GM12878 (cell line): ENCODE data around the gene RRAGD. TPM values are rescaled to one million over a fixed set of nuclear protein-coding genes. Genes with fewer than 3 reads are reported as not detected.

Experiments
- ATAC-seq: fragments of 200-7000 bp; cut with Tn5 transposase; 3 replicates; pipeline ENCODE4 v1.9.1; 2020; ENCODE audit warnings: mild to moderate bottlenecking, moderate library complexity
- BruUV-seq: library from RNA; stranded (reverse); fragments of 400-500 nt; replicated peaks from 2 replicates; lab custom pipeline; 2021; lab: Mats Ljungman, UMichigan
- CTCF ChIA-PET: fragments of 300-600 bp; sonication (Branson Sonifier 250); formaldehyde crosslinking; extraction: SDS; loops from one replicate; lab custom pipeline; 2021; ENCODE audit warnings: inconsistent platforms; lab: Yijun Ruan, JAX
- POLR2A ChIA-PET: fragments of 350-600 bp; formaldehyde crosslinking; extraction: SDS; loops from one replicate; lab custom pipeline; 2021; ENCODE audit warnings: inconsistent platforms; lab: Charles Lee
- RAD21 ChIA-PET: fragments of 300-600 bp; sonication (Branson Sonifier 250); formaldehyde crosslinking; loops from one replicate; lab custom pipeline; 2023; ENCODE audit warnings: antibody characterized with exemption; ENCODE audit not compliant: unreplicated experiment; lab: Charles Lee
- SMC1A ChIA-PET: fragments of 300-600 bp; sonication (Branson Sonifier 250); formaldehyde crosslinking; loops from one replicate; lab custom pipeline; 2023; ENCODE audit not compliant: unreplicated experiment, uncharacterized antibody; lab: Charles Lee
- DNase-seq: peaks from one replicate; pipeline ENCODE4 v3.0.0-alpha.2; 2011; ENCODE audit warnings: low read depth, low spot score
- FAIRE-seq: peaks from 3 replicates; lab custom pipeline; 2011; peaks lifted over from hg19 to GRCh38; lab: Jason Lieb, UNC
- H2AFZ ChIP-seq: 2 replicates; pipeline ENCODE4 v1.6.0; 2011; ENCODE audit warnings: low read depth, low read length, control low read depth; ENCODE audit not compliant: control insufficient read depth
- H3K27ac ChIP-seq: 2 replicates; pipeline ENCODE4 v1.5.1; 2011; ENCODE audit warnings: control low read depth; ENCODE audit not compliant: control insufficient read depth, insufficient read depth
- H3K27me3 ChIP-seq, 2 experiments: replicated peaks in 1 of 2; 2 replicates each; pipeline versions ENCODE4 v1.6.0 to v1.6.1; 2011; ENCODE audit warnings: low read length in 1 of 2; ENCODE audit not compliant: control insufficient read depth in 2 of 2, insufficient read depth in 2 of 2
- H3K36me3 ChIP-seq, 2 experiments: 2 replicates each; pipeline ENCODE4 v1.5.1; 2011; ENCODE audit warnings: low read length in 1 of 2; ENCODE audit not compliant: control insufficient read depth in 2 of 2, insufficient read depth in 2 of 2
- H3K4me1 ChIP-seq: 2 replicates; pipeline ENCODE4 v1.6.1; 2011; ENCODE audit warnings: mild to moderate bottlenecking, low read length, moderate library complexity, mixed read lengths; ENCODE audit not compliant: control insufficient read depth, insufficient read depth
- H3K4me2 ChIP-seq: 2 replicates; pipeline ENCODE4 v1.6.0; 2011; ENCODE audit warnings: control low read depth; ENCODE audit not compliant: control insufficient read depth, insufficient read depth
- H3K4me3 ChIP-seq: fragments of 200-600 bp; sonication (generic); 2 replicates; pipeline ENCODE4 v1.5.1; 2016
- H3K79me2 ChIP-seq: 2 replicates; pipeline ENCODE4 v1.6.0; 2011; ENCODE audit warnings: low read length; ENCODE audit not compliant: control insufficient read depth, insufficient read depth
- H3K9ac ChIP-seq: 2 replicates; pipeline ENCODE4 v1.8.0; 2011; ENCODE audit warnings: low read length, control low read depth, mixed read lengths; ENCODE audit not compliant: control insufficient read depth, insufficient read depth
- H3K9me3 ChIP-seq: replicated peaks from 3 replicates; pipeline ENCODE4 v1.5.1; 2011; ENCODE audit warnings: mild to moderate bottlenecking, low read length; ENCODE audit not compliant: control insufficient read depth, insufficient read depth
- H4K20me1 ChIP-seq: 2 replicates; pipeline ENCODE4 v1.6.0; 2011; ENCODE audit not compliant: control insufficient read depth, insufficient read depth
- HDGF ChIP-seq: fragments of 450-650 bp; IDR thresholded peaks from 2 replicates; pipeline ENCODE4 v1.6.1; 2016; ENCODE audit warnings: antibody characterized with exemption
- LARP7 ChIP-seq: fragments of 450-650 bp; IDR thresholded peaks from 2 replicates; pipeline ENCODE4 v1.6.1; 2017; ENCODE audit warnings: mild to moderate bottlenecking
- NR2C2 ChIP-seq: IDR thresholded peaks from 2 replicates; pipeline ENCODE4 v1.6.1; 2011; ENCODE audit warnings: borderline replicate concordance, low read depth; ENCODE audit not compliant: control insufficient read depth, insufficient read length
- TBL1XR1 ChIP-seq: IDR thresholded peaks from 2 replicates; pipeline ENCODE4 v1.6.1; 2012; ENCODE audit warnings: low read depth, low read length, improper control_type of control experiment
- USF1 ChIP-seq: IDR thresholded peaks from 2 replicates; pipeline ENCODE4 v1.6.1; 2011; ENCODE audit warnings: borderline replicate concordance, low read depth, mild to moderate bottlenecking, moderate library complexity, mixed read lengths, low read length; ENCODE audit not compliant: insufficient read depth; ENCODE audit errors: extremely low read length
- ZNF384 ChIP-seq: IDR thresholded peaks from 2 replicates; pipeline ENCODE4 v1.6.1; 2012; ENCODE audit warnings: low read depth, mild to moderate bottlenecking, low read length, improper control_type of control experiment, borderline replicate concordance
- ZZZ3 ChIP-seq: IDR thresholded peaks from 2 replicates; pipeline ENCODE4 v1.6.1; 2011; ENCODE audit warnings: low read depth; ENCODE audit not compliant: control insufficient read depth, insufficient read length
- WGBS: methylation state at CpG from one replicate; pipeline ENCODE4 v1.1.6; 2016; ENCODE audit warnings: low lambda C conversion rate; ENCODE audit not compliant: insufficient replicate concordance, insufficient coverage; ENCODE audit errors: missing lambda C conversion rate; 5-methylcytosine and 5-hydroxymethylcytosine counted together
- in situ Hi-C: fragments of 300-500 bp; cut with MboI; formaldehyde crosslinking; loops from 9 replicates; pipeline ENCODE4 v1.14.3; 2018; ENCODE audit warnings: mixed read lengths
- intact Hi-C: fragments of 100-400 bp; cut with micrococcal nuclease; formaldehyde crosslinking; loops from one replicate; pipeline ENCODE4 v1.14.2; 2022; ENCODE audit not compliant: unreplicated experiment
- polyA plus RNA-seq, 11 experiments: library from polyadenylated mRNA; depleted of rRNA in 4 of 11; unstranded in 6 of 11; stranded (reverse) in 5 of 11; fragments of >200 nt; fragmentation: Nextera tagmentation in 4 of 11; fragmentation: Illumina TruSeq in 1 of 11; extraction: Ambion mirVana in 4 of 11; extraction: Trizol in 1 of 11; gene quantifications; 1 replicate in 1 of 11; 2 replicates in 10 of 11; pipeline versions ENCODE4 v1.2.1 to v1.2.3, GENCODE V29; 2011 to 2016; ENCODE audit warnings: inconsistent platforms in 2 of 11, missing spikeins in 2 of 11, low read depth in 1 of 11
- total RNA-seq, 4 experiments: library from RNA; depleted of rRNA in 3 of 4; stranded (reverse); fragments of >200 nt in 3 of 4; fragmentation: Illumina TruSeq in 1 of 4; extraction: Trizol in 1 of 4; gene quantifications; 2 replicates each; pipeline versions ENCODE4 v1.2.1 to v1.2.3, GENCODE V29; 2013 to 2021

The RRAGD gene
- total and polyA plus RNA-seq, 10 of the 15 experiments (the other 5 are each of a cell fraction or from before 2014, with no cell fraction given) = 4.6 to 17.4 (median 8.5) TPM

GRCh38 chr6:89356642-89357170 is 55.4 kb downstream of the RRAGD start:
- ATAC-seq (no peak), FAIRE-seq (no peak), DNase-seq (no peak)
- BruUV-seq = no TSS peak
- peak overlapping the region; percentile 74 for H3K9ac ChIP-seq
- ChIA-PET RAD21 (interaction anchor here (1.0 to 12.7 kb wide), 8 partner anchors 8 to 374 kb away, joined by 3 to 187 read pairs (median 13); partner anchors contain the start of genes PM20D2 and PNRC1), CTCF (interaction anchor here (1.1 to 17.0 kb wide), 11 partner anchors 8 to 473 kb away, joined by 3 to 260 read pairs (median 4); partner anchors contain the start of genes CASP8AP2 and PM20D2), SMC1A (interaction anchor here (0.5 to 12.6 kb wide), 16 partner anchors 8 to 522 kb away, joined by 3 to 252 read pairs (median 3); partner anchors contain the start of gene PNRC1), POLR2A (interaction anchor here (0.6 to 4.0 kb wide), 13 partner anchors 9 to 393 kb away, joined by 3 to 30 read pairs (median 6); partner anchors contain the start of genes PNRC1 and RNGTT)
- intact Hi-C loops = loop anchor here (2.0 to 10.0 kb wide), 2 partner anchors 276 to 458 kb away; partner anchors contain the start of genes MDN1 and PNRC1
- 0% methylated on average over 1 of the region's 1 CpG for WGBS
- peak overlapping the region; percentile 97 for H3K4me2 ChIP-seq
- no peaks in the 10 kb centered on the region for H4K20me1 ChIP-seq
- no peak for TF ChIP-seq TBL1XR1
- TF ChIP-seq NR2C2 = no peak
- 0 out of 2 replicates have a peak, but pooled peaks have one; percentile 4 for TF ChIP-seq ZNF384
- TF ChIP-seq LARP7 = no peak
- no peak for TF ChIP-seq HDGF
- no peak for TF ChIP-seq USF1
- no peak for TF ChIP-seq ZZZ3
- peaks cover 2% of the 10 kb centered on the region; the same call in 2 of the 3 replicates for H3K9me3 ChIP-seq
- peak overlapping the region; percentile 34; the same call in 1 of the 2 replicates for H2AFZ ChIP-seq
- peaks cover 38% of the 10 kb centered on the region for H3K79me2 ChIP-seq
- peaks cover 68% of the 10 kb centered on the region for H3K4me1 ChIP-seq
- H3K27ac ChIP-seq = peak overlapping the region; percentile 97
- H3K36me3 ChIP-seq = no peaks in the 10 kb centered on the region
- in situ Hi-C loops = no loop called here
- peak overlapping the region; percentile 16; the same call in 1 of the 2 replicates for H3K4me3 ChIP-seq
- H3K27me3 ChIP-seq = no peaks in the 10 kb centered on the region
